EL (cell line): ENCODE data around the gene ZC3H7B.

Experiments used
- DNase-seq: peaks from one replicate; pipeline ENCODE4 v3.0.0-alpha.2; 2016

ZC3H7B gene

GRCh38 chr22:41333806-41334205 lies 32.5 kb downstream of the ZC3H7B start:
- no peak for DNase-seq

- DNase-seq: no peak
Observed at GRCh38 chr22:41334215-41334614, 32.9 kb downstream of the ZC3H7B start.

- no peak for DNase-seq
Observed at GRCh38 chr22:41334951-41335635, 33.8 kb downstream of the ZC3H7B start.

- DNase-seq: no peak
Observed at GRCh38 chr22:41338614-41339212, 37.4 kb downstream of the ZC3H7B start.

GRCh38 chr22:41339823-41340222 lies 38.5 kb downstream of the ZC3H7B start:
- DNase-seq: no peak

- no peak for DNase-seq
Observed at GRCh38 chr22:41340357-41340756, 39.0 kb downstream of the ZC3H7B start.

- no peak for DNase-seq
Observed at GRCh38 chr22:41341012-41341411, 39.7 kb downstream of the ZC3H7B start.

GRCh38 chr22:41341990-41342389 lies 40.7 kb downstream of the ZC3H7B start:
- no peak for DNase-seq

GRCh38 chr22:41343300-41343699 lies 42.0 kb downstream of the ZC3H7B start:
- DNase-seq: no peak

GRCh38 chr22:41343717-41344116 lies 42.4 kb downstream of the ZC3H7B start:
- DNase-seq: no peak

- no peak for DNase-seq
Observed at GRCh38 chr22:41344189-41344788, 43.0 kb downstream of the ZC3H7B start.

GRCh38 chr22:41345807-41346335 lies 44.5 kb downstream of the ZC3H7B start:
- no peak for DNase-seq

- DNase-seq: no peak
Observed at GRCh38 chr22:41347066-41347859, 45.9 kb downstream of the ZC3H7B start.

GRCh38 chr22:41348964-41349484 lies 47.7 kb downstream of the ZC3H7B start:
- DNase-seq: no peak

GRCh38 chr22:41350087-41350486 lies 48.8 kb downstream of the ZC3H7B start:
- DNase-seq: peak; percentile 29

GRCh38 chr22:41351011-41351410 lies 49.7 kb downstream of the ZC3H7B start:
- no peak for DNase-seq

GRCh38 chr22:41352058-41352457 lies 50.7 kb downstream of the ZC3H7B start:
- peak; percentile 77 for DNase-seq

GRCh38 chr22:41353862-41354575 lies 52.7 kb downstream of the ZC3H7B start:
- no peak for DNase-seq

GRCh38 chr22:41354979-41355378 lies 53.7 kb downstream of the ZC3H7B start:
- no peak for DNase-seq

GRCh38 chr22:41355895-41356294 lies 54.6 kb downstream of the ZC3H7B start:
- DNase-seq: no peak

- DNase-seq: no peak
Observed at GRCh38 chr22:41356430-41357028, 55.2 kb downstream of the ZC3H7B start.

GRCh38 chr22:41357191-41357590 lies 55.9 kb downstream of the ZC3H7B start:
- DNase-seq: no peak
